Right lobe of liver (tissue), 6 donors: ENCODE measurements around the gene MAP1LC3B. TPM values are rescaled to one million over a fixed set of nuclear protein-coding genes. Genes with fewer than 3 reads are reported as not detected.
"Not testable (repeated sequence)": the region's sequence is repeated elsewhere in the genome, so short reads cannot be mapped to it uniquely, and the experiment has no call there.

Experiments
- ATAC-seq, 4 donors: fragments of 200-7000 bp; cut with Tn5 transposase; one replicate each; pipeline ENCODE4 v1.9.1; 2020; ENCODE audit warnings: mild to moderate bottlenecking in 4 of 4, moderate library complexity in 4 of 4
- DNase-seq, 3 donors: peaks; one replicate each; pipeline ENCODE4 v3.0.0-alpha.2; 2020
- H3K27ac ChIP-seq, 3 donors: fragments of 200-600 bp; one replicate each; pipeline ENCODE4 v1.8.0; 2022
- H3K27me3 ChIP-seq, 2 donors: fragments of 200-600 bp; one replicate each; pipeline ENCODE4 v1.8.0; 2022
- H3K36me3 ChIP-seq, 4 donors: fragments of 200-600 bp; sonication (generic) in 1 of 4; one replicate each; pipeline versions ENCODE4 v1.5.1 to v1.8.0; 2017 to 2022; ENCODE audit warnings: control low read depth in 1 of 4
- H3K4me1 ChIP-seq, 4 donors: fragments of 200-600 bp; sonication (generic) in 1 of 4; one replicate each; pipeline versions ENCODE4 v1.5.1 to v1.8.0; 2017 to 2022; ENCODE audit warnings: control low read depth in 1 of 4
- H3K4me3 ChIP-seq, 3 donors: fragments of 200-600 bp; one replicate each; pipeline ENCODE4 v1.8.0; 2022
- H3K9me3 ChIP-seq, 4 donors: fragments of 200-600 bp; sonication (generic) in 1 of 4; one replicate each; pipeline versions ENCODE4 v1.5.1 to v1.8.0; 2017 to 2022; ENCODE audit warnings: control low read depth in 1 of 4
- POLR2A ChIP-seq: fragments of 450-650 bp; IDR thresholded peaks from one replicate; pipeline ENCODE4 v1.6.1; 2017; ENCODE audit warnings: antibody characterized with exemption, mild to moderate bottlenecking
- WGBS: methylation state at CpG from one replicate; pipeline ENCODE4 v1.1.6; 2018; ENCODE audit warnings: low coverage, low lambda C conversion rate; ENCODE audit not compliant: insufficient coverage; ENCODE audit errors: missing lambda C conversion rate; 5-methylcytosine and 5-hydroxymethylcytosine counted together
- intact Hi-C, 2 donors: fragments of 100-400 bp; cut with DNase I; formaldehyde crosslinking; loops; one replicate each; pipeline versions ENCODE4 v1.11.2 to v1.14.1; 2022
- total RNA-seq, 6 experiments: library from RNA; depleted of rRNA in 2 of 6; stranded (reverse); fragments of >200 nt in 2 of 6; fragmentation: NEBNext Ultra II Directional in 3 of 6; extraction: Animal tissue kit (Norgen Biotek cat#: 25700) in 3 of 6; gene quantifications; one replicate each; pipeline versions ENCODE4 v1.1.0 to v1.2.4, GENCODE V29; 2016 to 2023
- TF ChIP-seq, protein P1 (sequence below), 4 donors: fragments of 200-600 bp in 3 of 4; fragments of 450-650 bp in 1 of 4; IDR thresholded peaks; one replicate each; pipeline versions ENCODE4 v1.5.1 to v1.8.0; 2016 to 2022; ENCODE audit warnings: antibody characterized with exemption in 4 of 4, mild to moderate bottlenecking in 2 of 4
- donor health status: DM: no; HTN: yes; CAD: no.
- donor health status: DM: no; HTN: no; CAD: no.
- donor health status: DM: no; HTN: no; CAD: no.
- donor health status: DM: no; HTN: yes; CAD: no.
- donor health status: DM: no; HTN: yes; CAD: no.

The MAP1LC3B gene
- total RNA-seq, 6 experiments from 2014 or later: 16.5 to 48.8 (median 25.6) TPM

DNA sequence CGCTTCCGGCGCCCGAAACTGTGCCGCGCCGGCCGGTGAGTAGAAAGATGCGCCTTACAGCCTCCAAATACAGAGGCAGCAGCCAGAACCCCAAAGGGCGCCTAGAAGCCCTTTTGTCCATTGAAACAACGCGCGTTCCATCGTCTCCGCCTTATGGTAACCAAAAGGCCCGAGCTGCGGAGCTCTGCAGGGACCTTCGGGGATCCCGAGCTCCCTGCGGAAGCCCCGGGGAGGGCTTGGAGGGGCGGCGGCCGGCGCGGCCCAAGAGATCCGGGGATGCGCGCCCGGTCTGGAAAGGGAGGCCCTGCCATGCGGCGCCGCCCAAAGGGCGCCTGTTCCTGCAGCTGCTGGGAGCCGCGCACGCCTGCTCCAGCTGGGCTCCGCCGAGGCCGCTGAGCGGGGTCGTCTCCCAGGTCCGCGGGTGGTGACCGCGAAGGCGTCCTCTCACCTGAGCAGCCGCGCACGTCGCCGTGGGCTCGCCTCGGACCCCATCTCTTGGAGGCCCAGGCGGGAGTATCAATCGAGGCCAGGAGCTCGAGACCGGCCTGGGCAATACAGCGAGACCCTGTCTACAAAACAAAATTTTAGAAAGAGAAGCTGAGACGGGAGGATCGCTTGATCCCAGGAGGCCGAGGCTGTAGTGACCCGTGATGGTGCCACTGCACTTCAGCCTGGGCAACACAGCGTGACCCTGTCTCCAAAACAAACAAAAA lies 7.8 kb upstream of the MAP1LC3B start:
- no peak for TF ChIP-seq POLR2A
- TF ChIP-seq, protein P1, sequence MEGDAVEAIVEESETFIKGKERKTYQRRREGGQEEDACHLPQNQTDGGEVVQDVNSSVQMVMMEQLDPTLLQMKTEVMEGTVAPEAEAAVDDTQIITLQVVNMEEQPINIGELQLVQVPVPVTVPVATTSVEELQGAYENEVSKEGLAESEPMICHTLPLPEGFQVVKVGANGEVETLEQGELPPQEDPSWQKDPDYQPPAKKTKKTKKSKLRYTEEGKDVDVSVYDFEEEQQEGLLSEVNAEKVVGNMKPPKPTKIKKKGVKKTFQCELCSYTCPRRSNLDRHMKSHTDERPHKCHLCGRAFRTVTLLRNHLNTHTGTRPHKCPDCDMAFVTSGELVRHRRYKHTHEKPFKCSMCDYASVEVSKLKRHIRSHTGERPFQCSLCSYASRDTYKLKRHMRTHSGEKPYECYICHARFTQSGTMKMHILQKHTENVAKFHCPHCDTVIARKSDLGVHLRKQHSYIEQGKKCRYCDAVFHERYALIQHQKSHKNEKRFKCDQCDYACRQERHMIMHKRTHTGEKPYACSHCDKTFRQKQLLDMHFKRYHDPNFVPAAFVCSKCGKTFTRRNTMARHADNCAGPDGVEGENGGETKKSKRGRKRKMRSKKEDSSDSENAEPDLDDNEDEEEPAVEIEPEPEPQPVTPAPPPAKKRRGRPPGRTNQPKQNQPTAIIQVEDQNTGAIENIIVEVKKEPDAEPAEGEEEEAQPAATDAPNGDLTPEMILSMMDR (IDR thresholded peaks at IDR 0.05): no peak
- intact Hi-C loops: no loop called here
- no peaks in the 10 kb centered on the region for H3K27me3 ChIP-seq
- ATAC-seq (peak; percentile 14 to 30 (median 18)), DNase-seq (peak; percentile 64 to 74 (median 71))
- H3K4me3 ChIP-seq: peak overlapping the region; percentile 56 to 85 (median 73)
- H3K4me1 ChIP-seq: peaks cover 0 to 43% (median 20%) of the 10 kb centered on the region in 4 donors
- no peaks in the 10 kb centered on the region for H3K9me3 ChIP-seq
- peak overlapping the region; percentile 68 to 85 (median 80) for H3K27ac ChIP-seq
- no peaks in the 10 kb centered on the region for H3K36me3 ChIP-seq
- 11% methylated on average over 21 of the region's 64 CpGs for WGBS

DNA sequence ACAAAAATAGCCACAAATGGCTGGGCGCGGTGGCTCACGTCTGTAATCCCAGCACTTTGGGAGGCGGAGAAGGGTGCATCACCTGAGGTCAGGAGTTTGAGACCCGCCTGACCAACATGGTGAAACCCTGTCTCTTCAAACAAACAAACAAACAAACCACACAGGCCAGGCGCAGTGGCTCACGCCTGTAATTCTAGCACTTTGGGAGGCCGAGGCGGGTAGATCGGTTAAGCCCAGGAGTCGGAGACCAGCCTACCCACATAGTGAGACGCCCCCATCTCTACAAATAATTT lies 7.3 kb upstream of the MAP1LC3B start:
- DNase-seq: peak in 1 of 3 donors; percentile 59
- H3K4me3 ChIP-seq: peak overlapping the region; percentile 56 to 85 (median 73)
- ATAC-seq, intact Hi-C loops, H3K27me3 ChIP-seq, H3K9me3 ChIP-seq, H3K36me3 ChIP-seq: not testable (repeated sequence)
- peaks cover 0 to 43% (median 20%) of the 10 kb centered on the region in 4 donors for H3K4me1 ChIP-seq
- WGBS: 51% methylated on average over 7 of the region's 12 CpGs
- peak overlapping the region; percentile 68 to 85 (median 80) for H3K27ac ChIP-seq

- intact Hi-C loops: no loop called here
Observed at GRCh38 chr16:87387942-87388817, 4.0 kb upstream of the MAP1LC3B start.

DNA sequence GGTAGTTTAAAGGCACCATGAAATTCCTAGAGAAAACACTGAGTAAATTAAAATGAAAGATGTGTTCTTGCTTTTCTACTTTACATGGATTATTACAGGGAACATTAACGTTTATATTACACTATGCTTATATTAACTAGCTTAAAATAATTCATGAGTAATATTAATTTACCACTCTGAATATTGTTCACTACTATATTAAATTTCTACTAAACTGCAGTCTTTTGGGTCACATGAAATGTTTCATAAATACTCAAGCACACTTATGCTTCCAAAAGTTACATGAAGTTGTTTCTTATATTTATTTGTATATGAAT lies 3.4 kb upstream of the MAP1LC3B start:
- DNase-seq: no peak
- H3K36me3 ChIP-seq: no peaks in the 10 kb centered on the region
- peaks cover 0 to 41% (median 20%) of the 10 kb centered on the region in 4 donors for H3K4me1 ChIP-seq
- no peak for ATAC-seq
- WGBS: 0% methylated on average over 1 of the region's 1 CpG
- intact Hi-C loops: no loop called here
- H3K27me3 ChIP-seq: no peaks in the 10 kb centered on the region
- H3K27ac ChIP-seq: peak overlapping the region; percentile 90 to 100 (median 97)
- H3K9me3 ChIP-seq: no peaks in the 10 kb centered on the region
- TF ChIP-seq, protein P1 (IDR thresholded peaks at IDR 0.05): no peak
- no peak for TF ChIP-seq POLR2A
- no peak overlapping the region for H3K4me3 ChIP-seq

More at GRCh38 chr16:87387942-87388817, 4.0 kb upstream of the MAP1LC3B start:
- H3K4me3 ChIP-seq: peak overlapping the region in 2 of 3 donors; percentile 25 to 33
- DNase-seq (peak; percentile 90 to 97 (median 96)), ATAC-seq (peak; percentile 66 to 82 (median 72))
- H3K4me1 ChIP-seq: peaks cover 0 to 36% (median 17%) of the 10 kb centered on the region in 4 donors
- peak overlapping the region; percentile 90 to 100 (median 97) for H3K27ac ChIP-seq
- H3K9me3 ChIP-seq: no peaks in the 10 kb centered on the region
- H3K27me3 ChIP-seq: no peaks in the 10 kb centered on the region
- WGBS: 8% methylated on average over 12 of the region's 18 CpGs
- TF ChIP-seq, protein P1 (IDR thresholded peaks at IDR 0.05): no peak
- TF ChIP-seq POLR2A: peak; percentile 69
- H3K36me3 ChIP-seq: no peaks in the 10 kb centered on the region

- Histone ChIP-seq H3K27ac (peak overlapping the region; percentile 90 to 100 (median 97)), H3K36me3 (no peaks in the 10 kb centered on the region), H3K4me3 (no peak overlapping the region), H3K4me1 (peaks cover 0 to 46% (median 22%) of the 10 kb centered on the region in 4 donors), H3K9me3 (no peaks in the 10 kb centered on the region), H3K27me3 (no peaks in the 10 kb centered on the region)
- ATAC-seq (no peak), DNase-seq (no peak)
- intact Hi-C loops: no loop called here
- no peak for TF ChIP-seq POLR2A
- TF ChIP-seq, protein P1 (IDR thresholded peaks at IDR 0.05): no peak
- 34% methylated on average over 5 of the region's 5 CpGs for WGBS
Observed at GRCh38 chr16:87389245-87389644, 2.9 kb upstream of the MAP1LC3B start.

DNA sequence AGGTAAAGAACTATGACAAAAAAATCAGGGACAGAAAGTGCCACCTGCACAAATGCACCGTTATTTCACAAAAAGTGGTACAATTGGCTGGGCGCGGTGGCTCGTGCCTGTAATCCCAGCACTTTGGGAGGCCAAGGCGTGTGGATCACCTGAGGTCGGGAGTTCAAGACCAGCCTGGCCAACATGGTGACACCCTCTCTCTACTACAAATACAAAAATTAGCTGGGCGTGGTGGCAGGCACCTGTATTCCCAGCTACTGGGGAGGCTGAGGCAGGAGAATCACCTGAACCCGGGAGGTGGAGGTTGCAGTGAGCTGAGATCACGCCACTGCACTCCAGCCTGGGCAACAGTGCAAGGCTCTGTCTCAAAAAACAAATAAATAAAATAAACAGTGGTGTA lies 2.2 kb upstream of the MAP1LC3B start:
- H3K27me3 ChIP-seq, H3K4me3 ChIP-seq, ATAC-seq, H3K9me3 ChIP-seq, H3K36me3 ChIP-seq, intact Hi-C loops, DNase-seq: not testable (repeated sequence)
- 78% methylated on average over 7 of the region's 9 CpGs for WGBS
- Histone ChIP-seq H3K4me1 (peaks cover 0 to 50% (median 20%) of the 10 kb centered on the region in 4 donors), H3K27ac (peak overlapping the region; percentile 90 to 100 (median 97))
